HepG2 (cell line): ENCODE data around the gene LTA. TPM values are rescaled to one million over a fixed set of nuclear protein-coding genes. Genes with fewer than 3 reads are reported as not detected.

Source experiments
- ATAC-seq: fragments of 200-7000 bp; cut with Tn5 transposase; 3 replicates; pipeline ENCODE4 v1.9.1; 2020; ENCODE audit warnings: mild to moderate bottlenecking, moderate library complexity
- BruUV-seq: library from RNA; stranded (reverse); fragments of 400-500 nt; replicated peaks from 2 replicates; lab custom pipeline; 2021; lab: Mats Ljungman, UMichigan
- CTCF ChIA-PET: fragments of 300-600 bp; formaldehyde crosslinking; extraction: SDS; loops from one replicate; lab custom pipeline; 2021; ENCODE audit warnings: low total read pairs, inconsistent platforms, low intra/inter-chr PET ratio; lab: Yijun Ruan, JAX
- POLR2A ChIA-PET: fragments of 350-600 bp; sonication (Branson Sonifier 250); formaldehyde crosslinking; loops from one replicate; lab custom pipeline; 2020; ENCODE audit warnings: antibody characterized with exemption, inconsistent platforms; lab: Yijun Ruan, JAX
- DNase-seq: peaks from one replicate; pipeline ENCODE4 v3.0.0-alpha.2; 2015; ENCODE audit warnings: low spot score
- FAIRE-seq: peaks from 3 replicates; lab custom pipeline; 2011; peaks lifted over from hg19 to GRCh38; lab: Jason Lieb, UNC
- H2AFZ ChIP-seq: one replicate; pipeline ENCODE4 v1.6.1; 2011; ENCODE audit warnings: low read length, inconsistent platforms
- H3K27ac ChIP-seq: fragments of 300-600 bp; 3 replicates; pipeline ENCODE4 v1.8.0; 2011; ENCODE audit warnings: mixed run types, mild to moderate bottlenecking, mixed read lengths, low read length, inconsistent platforms; ENCODE audit not compliant: insufficient read depth; ENCODE audit errors: extremely low read length
- H3K27me3 ChIP-seq, 2 experiments: fragments of 200-600 bp in 1 of 2; 2 replicates in 1 of 2; 3 replicates in 1 of 2; pipeline versions ENCODE4 v1.6.0 to v1.8.0; 2011; ENCODE audit warnings: low read length in 2 of 2, mild to moderate bottlenecking in 2 of 2, moderate library complexity in 2 of 2, inconsistent platforms in 1 of 2; ENCODE audit not compliant: insufficient read depth in 2 of 2, control insufficient read depth in 1 of 2
- H3K36me3 ChIP-seq, 2 experiments: fragments of 200-600 bp in 1 of 2; replicated peaks in 1 of 2; 2 replicates in 1 of 2; 3 replicates in 1 of 2; pipeline versions ENCODE4 v1.5.1 to v1.8.0; 2011; ENCODE audit warnings: low read length in 2 of 2, inconsistent platforms in 1 of 2; ENCODE audit not compliant: insufficient read depth in 2 of 2, control insufficient read depth in 1 of 2
- H3K4me1 ChIP-seq: 2 replicates; pipeline ENCODE4 v1.5.1; 2012; ENCODE audit warnings: low read length, inconsistent platforms; ENCODE audit not compliant: insufficient read depth
- H3K4me2 ChIP-seq: 2 replicates; pipeline ENCODE4 v1.6.0; 2011; ENCODE audit warnings: low read depth, low read length, inconsistent platforms
- H3K4me3 ChIP-seq, 3 experiments: fragments of 200-600 bp in 1 of 3; sonication (generic), shearing (Covaris generic) in 1 of 3; replicated peaks in 1 of 3; 2 replicates each; pipeline ENCODE4 v1.5.1; 2011 to 2016; ENCODE audit warnings: low read length in 3 of 3, inconsistent platforms in 2 of 3, low read depth in 2 of 3, mild to moderate bottlenecking in 2 of 3, control low read depth in 1 of 3, mixed read lengths in 1 of 3; ENCODE audit not compliant: insufficient read depth in 1 of 3
- H3K79me2 ChIP-seq: one replicate; pipeline ENCODE4 v1.6.1; 2011; ENCODE audit warnings: low read length, inconsistent platforms; ENCODE audit not compliant: insufficient read depth
- H3K9ac ChIP-seq: 2 replicates; pipeline ENCODE4 v1.6.0; 2011; ENCODE audit warnings: mild to moderate bottlenecking, low read depth, low read length, inconsistent platforms; ENCODE audit not compliant: insufficient read depth
- H3K9me3 ChIP-seq: 2 replicates; pipeline ENCODE4 v1.5.1; 2012; ENCODE audit warnings: mild to moderate bottlenecking, low read length
- H4K20me1 ChIP-seq: 2 replicates; pipeline ENCODE4 v1.6.0; 2011; ENCODE audit warnings: inconsistent platforms, mild to moderate bottlenecking, low read length, moderate library complexity; ENCODE audit not compliant: insufficient read depth
- CEBPB ChIP-seq: IDR thresholded peaks from 2 replicates; pipeline ENCODE4 v1.6.1; 2011; ENCODE audit warnings: low read depth, low read length, improper control_type of control experiment, borderline replicate concordance
- EZH2 ChIP-seq: conservative IDR thresholded peaks from 2 replicates; pipeline ENCODE4 v1.6.1; 2012; ENCODE audit warnings: mild to moderate bottlenecking, low read depth, low read length, moderate library complexity
- FOXA1 ChIP-seq, 2 experiments: fragments of 450-650 bp in 1 of 2; sonication (generic) in 1 of 2; formaldehyde crosslinking in 1 of 2; IDR thresholded peaks; 2 replicates each; pipeline versions ENCODE4 v1.4.0 to v1.6.1; 2016 to 2020; ENCODE audit warnings: missing genetic modification reagents in 1 of 2
- HNF4A ChIP-seq: sonication (generic); formaldehyde crosslinking; IDR thresholded peaks from 2 replicates; pipeline ENCODE4 v1.4.0; 2020; ENCODE audit warnings: missing genetic modification reagents
- MXD4 ChIP-seq: IDR thresholded peaks from 2 replicates; pipeline ENCODE4 v1.6.1; 2016; ENCODE audit warnings: mild to moderate bottlenecking, missing biosample characterization, missing genetic modification reagents
- NAIF1 ChIP-seq: sonication (generic); formaldehyde crosslinking; IDR thresholded peaks from 2 replicates; pipeline ENCODE4 v1.5.0; 2020; ENCODE audit warnings: mild to moderate bottlenecking, missing genetic modification reagents, borderline replicate concordance
- NKX3-1 ChIP-seq: sonication (generic); formaldehyde crosslinking; IDR thresholded peaks from 2 replicates; pipeline ENCODE4 v1.5.0; 2020; ENCODE audit warnings: missing genetic modification reagents
- PLRG1 ChIP-seq: fragments of 450-650 bp; conservative IDR thresholded peaks from 2 replicates; pipeline ENCODE4 v1.6.1; 2016
- PRMT3 ChIP-seq: sonication (generic); formaldehyde crosslinking; IDR thresholded peaks from 2 replicates; pipeline ENCODE4 v1.8.1; 2022; ENCODE audit warnings: low read depth, mild to moderate bottlenecking, moderate library complexity, missing genetic modification reagents, borderline replicate concordance
- TBP ChIP-seq: sonication (generic); formaldehyde crosslinking; IDR thresholded peaks from 2 replicates; pipeline ENCODE4 v1.5.0; 2020; ENCODE audit warnings: missing genetic modification reagents
- ZFP36L1 ChIP-seq: sonication (generic); formaldehyde crosslinking; IDR thresholded peaks from 2 replicates; pipeline ENCODE4 v1.8.0; 2022; ENCODE audit warnings: mild to moderate bottlenecking, missing genetic modification reagents, moderate library complexity
- ZHX1 ChIP-seq: sonication (generic); formaldehyde crosslinking; IDR thresholded peaks from 2 replicates; pipeline ENCODE4 v1.8.1; 2022; ENCODE audit warnings: low read depth, mild to moderate bottlenecking, missing genetic modification reagents
- ZNF510 ChIP-seq: sonication (generic); formaldehyde crosslinking; IDR thresholded peaks from 2 replicates; pipeline ENCODE4 v1.4.0; 2020; ENCODE audit warnings: low read depth, mild to moderate bottlenecking, missing genetic modification reagents
- ZNF572 ChIP-seq: sonication (generic); formaldehyde crosslinking; IDR thresholded peaks from 2 replicates; pipeline ENCODE4 v1.5.1; 2020; ENCODE audit warnings: mild to moderate bottlenecking, missing genetic modification reagents
- ZNF614 ChIP-seq: IDR thresholded peaks from 2 replicates; pipeline ENCODE4 v1.6.1; 2018; ENCODE audit warnings: missing biosample characterization, missing genetic modification reagents, inconsistent platforms, borderline replicate concordance
- WGBS: methylation state at CpG from one replicate; pipeline ENCODE4 v1.1.6; 2017; ENCODE audit warnings: low lambda C conversion rate; 5-methylcytosine and 5-hydroxymethylcytosine counted together
- in situ Hi-C: cut with HindIII; loops from 2 replicates; pipeline ENCODE4 v1.10.0; 2017; ENCODE audit warnings: low pct_unique_long_range_greater_than_20kb; ENCODE audit not compliant: extremely low pct_ligation_motif_present
- intact Hi-C: fragments of 100-400 bp; cut with micrococcal nuclease; formaldehyde crosslinking; loops from one replicate; pipeline ENCODE4 v1.10.0; 2022; ENCODE audit not compliant: unreplicated experiment
- polyA plus RNA-seq, 8 experiments: library from polyadenylated mRNA; depleted of rRNA in 3 of 8; stranded (reverse) in 7 of 8; unstranded in 1 of 8; fragments of >200 nt; fragmentation: Illumina TruSeq in 4 of 8; extraction: Trizol in 4 of 8; gene quantifications; 2 replicates each; pipeline versions ENCODE4 v1.2.1 to v1.2.3, GENCODE V29; 2011 to 2016; ENCODE audit warnings: low read depth in 4 of 8, missing spikeins in 1 of 8, mixed read lengths in 1 of 8; ENCODE audit not compliant: insufficient read depth in 1 of 8
- total RNA-seq, 5 experiments: library from RNA; depleted of rRNA; stranded (reverse); fragments of >200 nt; fragmentation: Illumina TruSeq; extraction: Trizol; gene quantifications; 2 replicates each; pipeline ENCODE4 v1.2.3, GENCODE V29; 2016; ENCODE audit warnings: low read depth in 1 of 5

LTA gene
- total and polyA plus RNA-seq, 2 of the 13 experiments (the other 11 are each of a cell fraction or from before 2014, with no cell fraction given): 0.09 TPM; not detected in 1

GRCh38 chr6:31580438-31580740 lies 8.3 kb downstream of the LTA start:
- intact Hi-C loops (loop anchor here (5.0 kb wide), 1 partner anchor 33 kb away; the partner anchor contains the start of genes ATP6V1G2 and NFKBIL1), in situ Hi-C loops (no loop called here)
- Histone ChIP-seq H3K27me3 (peaks cover 14 to 70% of the 10 kb centered on the region in 2 experiments; a peak in 4 of 5 replicates), H3K9me3 (no peaks in the 10 kb centered on the region), H3K4me3 (peak overlapping the region in 2 of 3 experiments; percentile 39 to 88; a peak in 3 of 6 replicates), H3K4me2 (peak overlapping the region; percentile 99), H3K27ac (no peak overlapping the region), H2AFZ (no peak overlapping the region), H3K4me1 (peaks cover 25% of the 10 kb centered on the region), H3K36me3 (no peaks in the 10 kb centered on the region), H4K20me1 (no peaks in the 10 kb centered on the region), H3K79me2 (no peaks in the 10 kb centered on the region), H3K9ac (no peak overlapping the region)
- TF ChIP-seq PRMT3: 0 out of 2 replicates have a peak, but pooled peaks have one; percentile 35
- TF ChIP-seq FOXA1 (IDR thresholded peaks at IDR 0.05): no peak
- TF ChIP-seq FOXA1 (CRISPR knock-in tag; IDR thresholded peaks at IDR 0.05): 0 out of 2 replicates have a peak, but pooled peaks have one; percentile 1
- TF ChIP-seq CEBPB: peak; percentile 65; the same call in 1 of the 2 replicates
- TF ChIP-seq NKX3-1 (CRISPR knock-in tag): no peak
- 0 out of 2 replicates have a peak, but pooled peaks have one; percentile 7 for TF ChIP-seq NAIF1 (CRISPR knock-in tag)
- TF ChIP-seq EZH2: 0 out of 2 replicates have a peak, but pooled peaks have one; percentile 57
- no TSS peak for BruUV-seq
- POLR2A ChIA-PET: interaction anchor here (1.1 to 2.8 kb wide), 4 partner anchors 18 to 123 kb away, joined by 3 to 15 read pairs (median 6); partner anchors contain the start of genes ABHD16A, DDX39B and NFKBIL1
- CTCF ChIA-PET: interaction anchor here (1.3 to 3.2 kb wide), 4 partner anchors 18 to 1217 kb away, joined by 3 to 35 read pairs (median 5); partner anchors contain the start of gene NFKBIL1
- FAIRE-seq: no peak
- ATAC-seq: no peak
- whole genome bisulfite sequencing: 55% methylated on average over 11 of the region's 11 CpGs
- DNase-seq: no peak

- no TSS peak for BruUV-seq
- ChIA-PET POLR2A (interaction anchor here (1.1 to 2.8 kb wide), 4 partner anchors 17 to 122 kb away, joined by 3 to 15 read pairs (median 6); partner anchors contain the start of genes ABHD16A, DDX39B and NFKBIL1), CTCF (interaction anchor here (1.1 to 3.2 kb wide), 5 partner anchors 16 to 1216 kb away, joined by 3 to 35 read pairs (median 5); partner anchors contain the start of gene NFKBIL1)
- FAIRE-seq (peak; percentile 26), ATAC-seq (peak; percentile 94), DNase-seq (peak; percentile 61)
- H4K20me1 ChIP-seq: no peaks in the 10 kb centered on the region
- H3K4me1 ChIP-seq: peaks cover 25% of the 10 kb centered on the region
- peak overlapping the region; percentile 64 for H2AFZ ChIP-seq
- peaks cover 10 to 65% of the 10 kb centered on the region in 2 experiments; a peak in 4 of 5 replicates for H3K27me3 ChIP-seq
- H3K9me3 ChIP-seq: no peaks in the 10 kb centered on the region
- in situ Hi-C loops: no loop called here
- H3K36me3 ChIP-seq: no peaks in the 10 kb centered on the region
- peak overlapping the region; percentile 67 to 88 (median 78) for H3K4me3 ChIP-seq
- WGBS: under 1% methylated on average over 58 of the region's 62 CpGs
- H3K9ac ChIP-seq: peak overlapping the region; percentile 65
- H3K4me2 ChIP-seq: peak overlapping the region; percentile 99
- intact Hi-C loops: loop anchor here (1.0 to 5.0 kb wide), 2 partner anchors 17 to 34 kb away; partner anchors contain the start of genes ATP6V1G2 and NFKBIL1
- no peak overlapping the region for H3K27ac ChIP-seq
- no peaks in the 10 kb centered on the region for H3K79me2 ChIP-seq
- TF ChIP-seq ZNF510 (CRISPR knock-in tag) (no peak), ZFP36L1 (CRISPR knock-in tag) (0 out of 2 replicates have a peak, but pooled peaks have one; percentile 38), ZNF614 (CRISPR knock-in tag) (peak; percentile 89; the same call in 1 of the 2 replicates), HNF4A (CRISPR knock-in tag) (no peak; the same call in 1 of the 2 replicates), PLRG1 (no peak), TBP (0 out of 2 replicates have a peak, but pooled peaks have one; percentile 9), ZHX1 (CRISPR knock-in tag) (peak; percentile 60; the same call in 1 of the 2 replicates), MXD4 (CRISPR knock-in tag) (0 out of 2 replicates have a peak, but pooled peaks have one; percentile 45), ZNF572 (CRISPR knock-in tag) (no peak)
Observed at GRCh38 chr6:31580807-31581433, 8.8 kb downstream of the LTA start.
